ENCODE results near the gene UBE2D1. TPM values are rescaled to one million over a fixed set of nuclear protein-coding genes. Genes with fewer than 3 reads are reported as not detected.

The UBE2D1 gene
- total and polyA plus RNA-seq, 9 of the 15 experiments (the other 6 are each of a cell fraction or from before 2014, with no cell fraction given): 4.1 to 24.4 (median 12.3) TPM

- no peak for TF ChIP-seq TBL1XR1 (IDR thresholded peaks at IDR 0.05; ENCODE audit: low read length in 2 of 2)
- TF ChIP-seq FOXK2 (conservative IDR thresholded peaks at IDR 0.05 in 1 of 2, IDR thresholded peaks at IDR 0.05 in 1 of 2; ENCODE audit: low read depth in 2 of 2): no peak
- TF ChIP-seq MCM2 (IDR thresholded peaks at IDR 0.05; ENCODE audit: low read depth): no peak
These were observed 24.7 kb downstream of the UBE2D1 start (continued) for GRCh38 chr10:58359541-58359940.

- in situ Hi-C loops (cut with MboI): no loop called here
- ATAC-seq: no peak; the same call in 2 of the 3 replicates
- no peak for DNase-seq (ENCODE audit: extremely low read depth in 1 of 4, low spot score in 3 of 4)
- Histone ChIP-seq H3K4me1 (replicated peaks in 1 of 2; ENCODE audit: control insufficient read depth in 2 of 2, insufficient read depth in 2 of 2, low read length in 2 of 2) (no peaks in the 10 kb centered on the region), H3K27me3 (ENCODE audit: control insufficient read depth in 2 of 2, insufficient read depth in 2 of 2, low read length in 2 of 2) (no peaks in the 10 kb centered on the region), H4K20me1 (replicated peaks; ENCODE audit: control insufficient read depth, insufficient read depth, low read length) (no peaks in the 10 kb centered on the region), H3K4me3 (no peak overlapping the region), H3K9ac (ENCODE audit: insufficient read depth in 1 of 2, low read depth in 2 of 2, low read length in 2 of 2) (no peak overlapping the region), H3K36me3 (ENCODE audit: control insufficient read depth, insufficient read depth, low read length) (peaks cover 20% of the 10 kb centered on the region; the same call in 2 of the 3 replicates), H3K79me2 (ENCODE audit: control insufficient read depth, insufficient read depth, low read length) (no peaks in the 10 kb centered on the region), H3K9me3 (replicated peaks; ENCODE audit: control insufficient read depth, insufficient read depth, low read depth, low read length) (no peaks in the 10 kb centered on the region), H3K27ac (ENCODE audit: extremely low read depth, low read depth, low read length) (no peak overlapping the region), H3K4me2 (ENCODE audit: insufficient read depth, low read length) (no peak overlapping the region), H2AFZ (ENCODE audit: low read depth, low read length) (no peak overlapping the region), H3K9me1 (ENCODE audit: control insufficient read depth, insufficient read depth, low read length) (no peaks in the 10 kb centered on the region)
- BruUV-seq (replicated peaks): no TSS peak
- no peak for FAIRE-seq
- ChIA-PET POLR2A (interaction anchor here (0.7 to 1.7 kb wide), 3 partner anchors 10 to 24 kb away, joined by 3 to 5 read pairs (median 5); partner anchors contain the start of gene TFAM), CTCF (ENCODE audit: low intra/inter-chr PET ratio) (no interaction called here)
- intact Hi-C loops (cut with micrococcal nuclease): no loop called here
- WGBS (ENCODE audit: insufficient coverage, low coverage, missing lambda C conversion rate): 76% methylated on average over 9 of the region's 9 CpGs
- TF ChIP-seq BRF2 (IDR thresholded peaks at IDR 0.05; ENCODE audit: borderline replicate concordance, insufficient read depth, insufficient read length): no peak
- no peak for TF ChIP-seq RREB1 (CRISPR knock-in tag; IDR thresholded peaks at IDR 0.05)
These were observed 25.7 kb downstream of the UBE2D1 start for GRCh38 chr10:58360412-58361004.

Measured in K562 (cell line).